Endothelial cell of umbilical vein (primary cell): ENCODE results near the gene ACOT7. TPM values are rescaled to one million over a fixed set of nuclear protein-coding genes. Genes with fewer than 3 reads are reported as not detected.

ENCODE experiments used
- BruUV-seq: library from RNA; stranded (reverse); fragments of 400-500 nt; replicated peaks from 2 replicates; lab custom pipeline; 2021; lab: Mats Ljungman, UMichigan
- CTCF ChIA-PET: fragments of 300-600, 350-600 bp; sonication (Branson Sonifier 250); formaldehyde crosslinking; loops from one replicate; lab custom pipeline; 2021; ENCODE audit warnings: antibody characterized with exemption, inconsistent platforms; lab: Charles Lee
- POLR2A ChIA-PET: fragments of 300-600, 350-600 bp; sonication (Branson Sonifier 250); formaldehyde crosslinking; loops from one replicate; lab custom pipeline; 2021; ENCODE audit warnings: antibody characterized with exemption, inconsistent platforms; lab: Charles Lee
- DNase-seq: peaks from one replicate; pipeline ENCODE4 v3.0.0-alpha.2; 2011; ENCODE audit warnings: low read depth, low spot score
- FAIRE-seq: peaks from 2 replicates; lab custom pipeline; 2011; peaks lifted over from hg19 to GRCh38; lab: Jason Lieb, UNC
- H2AFZ ChIP-seq: 2 replicates; pipeline ENCODE4 v1.6.0; 2012; ENCODE audit warnings: low read depth, low read length, control low read depth, inconsistent platforms
- H3K27ac ChIP-seq: 2 replicates; pipeline ENCODE4 v1.5.1; 2011; ENCODE audit warnings: low read depth, mild to moderate bottlenecking, control low read depth, low read length, moderate library complexity; ENCODE audit not compliant: insufficient read depth
- H3K27me3 ChIP-seq, 2 experiments: 2 replicates each; pipeline versions ENCODE4 v1.6.0 to v1.6.1; 2011; ENCODE audit warnings: low read length in 2 of 2, mixed read lengths in 1 of 2; ENCODE audit not compliant: control insufficient read depth in 2 of 2, insufficient read depth in 2 of 2
- H3K36me3 ChIP-seq, 2 experiments: 2 replicates in 1 of 2; 3 replicates in 1 of 2; pipeline ENCODE4 v1.5.1; 2011; ENCODE audit warnings: low read length in 2 of 2, mild to moderate bottlenecking in 1 of 2, moderate library complexity in 1 of 2; ENCODE audit not compliant: control insufficient read depth in 2 of 2, insufficient read depth in 2 of 2; ENCODE audit errors: extremely low read depth in 1 of 2
- H3K4me1 ChIP-seq: 3 replicates; pipeline ENCODE4 v1.5.1; 2011; ENCODE audit warnings: mild to moderate bottlenecking, low read length; ENCODE audit not compliant: control insufficient read depth, insufficient read depth; ENCODE audit errors: extremely low read depth
- H3K4me2 ChIP-seq: 2 replicates; pipeline ENCODE4 v1.6.1; 2011; ENCODE audit warnings: low read length, control low read depth, mixed read lengths; ENCODE audit not compliant: insufficient read depth
- H3K4me3 ChIP-seq, 3 experiments: fragments of 200-600 bp in 1 of 3; sonication (generic), shearing (Covaris generic) in 1 of 3; replicated peaks in 1 of 3; 2 replicates each; pipeline ENCODE4 v1.5.1; 2011 to 2016; ENCODE audit warnings: control low read depth in 3 of 3, low read length in 3 of 3, mild to moderate bottlenecking in 2 of 3, inconsistent platforms in 1 of 3, low read depth in 1 of 3, moderate library complexity in 1 of 3; ENCODE audit not compliant: insufficient read depth in 1 of 3
- H3K79me2 ChIP-seq: 2 replicates; pipeline ENCODE4 v1.6.0; 2012; ENCODE audit warnings: low read length, inconsistent platforms; ENCODE audit not compliant: control insufficient read depth, insufficient read depth
- H3K9ac ChIP-seq: replicated peaks from 2 replicates; pipeline ENCODE3; 2011; ENCODE audit warnings: low read length, control low read depth; ENCODE audit not compliant: insufficient read depth; ENCODE audit errors: extremely low read depth
- H3K9me1 ChIP-seq: replicated peaks from 3 replicates; pipeline ENCODE4 v1.6.0; 2011; ENCODE audit warnings: mild to moderate bottlenecking, low read length; ENCODE audit not compliant: control insufficient read depth, insufficient read depth; ENCODE audit errors: extremely low read depth
- H3K9me3 ChIP-seq: replicated peaks from 2 replicates; pipeline ENCODE4 v1.5.1; 2012; ENCODE audit warnings: low read length, inconsistent platforms; ENCODE audit not compliant: control insufficient read depth, insufficient read depth
- H4K20me1 ChIP-seq: replicated peaks from 2 replicates; pipeline ENCODE3; 2011; ENCODE audit warnings: mild to moderate bottlenecking, low read length; ENCODE audit not compliant: control insufficient read depth, insufficient read depth; ENCODE audit errors: extremely low read depth
- EZH2 ChIP-seq: IDR thresholded peaks from 2 replicates; pipeline ENCODE4 v1.6.1; 2012; ENCODE audit warnings: borderline replicate concordance, low read depth, mild to moderate bottlenecking, moderate library complexity, low read length, inconsistent platforms; ENCODE audit not compliant: severe bottlenecking
- JUN ChIP-seq: IDR thresholded peaks from 2 replicates; pipeline ENCODE4 v1.6.1; 2011; ENCODE audit warnings: borderline replicate concordance, low read depth; ENCODE audit not compliant: insufficient read length, insufficient read depth
- dilution Hi-C: fragments of 300-500 bp; cut with MboI; formaldehyde crosslinking; loops from one replicate; pipeline ENCODE4 v1.15.0; 2019; ENCODE audit warnings: low sequenced_read_pairs; ENCODE audit not compliant: extremely low pct_ligation_motif_present
- intact Hi-C: fragments of 100-400 bp; cut with micrococcal nuclease; formaldehyde crosslinking; loops from one replicate; pipeline ENCODE4 v1.10.0; 2022
- polyA plus RNA-seq, 4 experiments: library from polyadenylated mRNA; depleted of rRNA in 3 of 4; stranded (reverse) in 3 of 4; unstranded in 1 of 4; fragments of >200 nt; gene quantifications; 2 replicates each; pipeline versions ENCODE4 v1.2.1 to v1.2.3, GENCODE V29; 2011 to 2012; ENCODE audit warnings: missing spikeins in 1 of 4
- total RNA-seq: library from RNA; stranded (reverse); gene quantifications from 2 replicates; pipeline ENCODE4 v1.2.3, GENCODE V29; 2021
- TF ChIP-seq, protein P1 (sequence below), 2 donors: IDR thresholded peaks; 1 replicate in 1 of 2; 2 replicates in 1 of 2; pipeline ENCODE4 v1.5.1; 2011; ENCODE audit warnings: low read length in 2 of 2, mild to moderate bottlenecking in 2 of 2, moderate library complexity in 2 of 2, control low read depth in 1 of 2, inconsistent platforms in 1 of 2, low read depth in 1 of 2; ENCODE audit not compliant: insufficient read depth in 1 of 2; ENCODE audit errors: extremely low read depth in 1 of 2

ACOT7 gene
- total and polyA plus RNA-seq, 2 donors (not counting 3 experiments of a cell fraction or from before 2014, with no cell fraction given), result 69.4 to 105 TPM

DNA sequence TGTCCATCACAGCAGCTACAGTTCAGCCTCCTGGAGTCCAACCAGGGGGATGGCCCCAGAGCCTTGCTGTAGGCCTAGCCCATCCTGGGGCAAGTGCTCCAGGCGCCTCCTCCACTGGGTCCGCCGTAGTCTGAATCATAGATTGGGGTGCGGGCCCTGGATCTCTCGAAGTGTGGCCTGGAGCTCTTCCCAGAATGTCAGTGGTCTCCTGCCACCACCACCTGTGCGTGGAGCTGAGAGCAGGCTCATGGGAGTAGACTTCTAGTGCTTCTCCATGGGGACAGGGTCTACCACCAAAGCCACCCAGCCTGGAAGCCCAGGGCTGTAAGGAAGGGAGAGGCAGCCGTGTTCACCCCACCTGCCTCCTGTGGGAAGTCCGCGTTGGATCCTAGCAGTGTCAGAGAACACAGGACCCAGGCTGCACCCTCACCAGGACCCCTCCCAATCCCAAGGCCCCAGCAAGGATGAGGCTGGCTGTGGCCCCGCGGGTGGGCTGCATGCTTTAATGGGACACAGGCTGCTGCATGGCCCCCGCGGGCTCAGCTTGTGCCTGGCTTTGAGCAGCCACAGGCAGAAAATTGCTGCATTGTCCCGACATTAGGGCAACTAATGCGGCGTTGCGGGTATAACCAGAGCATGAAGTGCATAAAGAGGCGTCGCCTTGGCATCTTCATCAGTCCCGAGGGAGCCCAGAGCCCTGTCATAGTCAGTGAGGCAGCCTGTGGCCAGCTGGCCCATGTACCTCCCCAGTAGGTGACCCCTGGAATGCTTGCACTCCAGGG, 150.3 kb downstream of the ACOT7 start:
- ChIA-PET CTCF (interaction anchor here (1.3 to 3.3 kb wide), 5 partner anchors 134 to 201 kb away, joined by 3 to 33 read pairs (median 5); no protein-coding TSS in a partner anchor), POLR2A (no interaction called here)
- H3K79me2 ChIP-seq, result no peaks in the 10 kb centered on the region
- no peaks in the 10 kb centered on the region for H3K36me3 ChIP-seq
- no peak overlapping the region for H3K9ac ChIP-seq
- BruUV-seq, result no TSS peak
- dilution Hi-C loops, result no loop called here
- no peaks in the 10 kb centered on the region for H3K9me1 ChIP-seq
- intact Hi-C loops, result no loop called here
- H3K9me3 ChIP-seq, result no peaks in the 10 kb centered on the region
- no peak overlapping the region for H2AFZ ChIP-seq
- no peak overlapping the region for H3K4me3 ChIP-seq
- TF ChIP-seq JUN, result no peak
- TF ChIP-seq EZH2, result peak; percentile 89
- TF ChIP-seq, protein P1, sequence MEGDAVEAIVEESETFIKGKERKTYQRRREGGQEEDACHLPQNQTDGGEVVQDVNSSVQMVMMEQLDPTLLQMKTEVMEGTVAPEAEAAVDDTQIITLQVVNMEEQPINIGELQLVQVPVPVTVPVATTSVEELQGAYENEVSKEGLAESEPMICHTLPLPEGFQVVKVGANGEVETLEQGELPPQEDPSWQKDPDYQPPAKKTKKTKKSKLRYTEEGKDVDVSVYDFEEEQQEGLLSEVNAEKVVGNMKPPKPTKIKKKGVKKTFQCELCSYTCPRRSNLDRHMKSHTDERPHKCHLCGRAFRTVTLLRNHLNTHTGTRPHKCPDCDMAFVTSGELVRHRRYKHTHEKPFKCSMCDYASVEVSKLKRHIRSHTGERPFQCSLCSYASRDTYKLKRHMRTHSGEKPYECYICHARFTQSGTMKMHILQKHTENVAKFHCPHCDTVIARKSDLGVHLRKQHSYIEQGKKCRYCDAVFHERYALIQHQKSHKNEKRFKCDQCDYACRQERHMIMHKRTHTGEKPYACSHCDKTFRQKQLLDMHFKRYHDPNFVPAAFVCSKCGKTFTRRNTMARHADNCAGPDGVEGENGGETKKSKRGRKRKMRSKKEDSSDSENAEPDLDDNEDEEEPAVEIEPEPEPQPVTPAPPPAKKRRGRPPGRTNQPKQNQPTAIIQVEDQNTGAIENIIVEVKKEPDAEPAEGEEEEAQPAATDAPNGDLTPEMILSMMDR (IDR thresholded peaks at IDR 0.05; ENCODE audit: extremely low read depth in 1 of 2, insufficient read depth in 1 of 2, low read depth in 1 of 2, low read length in 2 of 2), result no peak
- peaks cover 5% of the 10 kb centered on the region for H3K4me1 ChIP-seq
- no peaks in the 10 kb centered on the region for H4K20me1 ChIP-seq
- peaks cover 41 to 50% of the 10 kb centered on the region in 2 experiments for H3K27me3 ChIP-seq
- H3K4me2 ChIP-seq, result no peak overlapping the region
- DNase-seq, result no peak
- FAIRE-seq, result no peak
- no peak overlapping the region for H3K27ac ChIP-seq
